ENCODE measurements around the gene MYBPC2. TPM values are rescaled to one million over a fixed set of nuclear protein-coding genes. Genes with fewer than 3 reads are reported as not detected.

The MYBPC2 gene
- total RNA-seq, 2 donors from 2014 or later = 0.14 TPM; not detected in 1

DNA sequence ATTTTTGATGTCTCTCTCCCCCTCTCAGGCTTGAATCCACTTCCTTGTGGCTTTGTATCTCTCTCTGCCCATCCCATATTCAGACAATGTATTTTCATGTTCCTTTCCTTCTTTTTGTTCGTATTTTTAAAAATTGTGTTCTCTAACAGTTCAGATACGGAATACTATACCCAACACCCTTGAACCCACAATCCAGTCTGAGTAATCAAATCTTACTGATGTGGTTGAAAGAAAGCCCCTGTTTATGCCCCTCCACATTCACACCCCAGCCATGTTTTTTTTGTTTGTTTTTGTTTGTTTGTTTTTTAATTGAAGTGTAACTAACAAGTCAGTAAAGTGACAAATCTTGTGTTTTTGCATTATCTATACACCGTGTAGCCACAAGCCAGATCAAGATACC is 12.6 kb upstream of the MYBPC2 start:
- no peak for ATAC-seq (ENCODE audit: insufficient number of reproducible peaks, low FRiP score, low read depth)
- H3K27ac ChIP-seq = no peak overlapping the region
- TF ChIP-seq, protein P1, sequence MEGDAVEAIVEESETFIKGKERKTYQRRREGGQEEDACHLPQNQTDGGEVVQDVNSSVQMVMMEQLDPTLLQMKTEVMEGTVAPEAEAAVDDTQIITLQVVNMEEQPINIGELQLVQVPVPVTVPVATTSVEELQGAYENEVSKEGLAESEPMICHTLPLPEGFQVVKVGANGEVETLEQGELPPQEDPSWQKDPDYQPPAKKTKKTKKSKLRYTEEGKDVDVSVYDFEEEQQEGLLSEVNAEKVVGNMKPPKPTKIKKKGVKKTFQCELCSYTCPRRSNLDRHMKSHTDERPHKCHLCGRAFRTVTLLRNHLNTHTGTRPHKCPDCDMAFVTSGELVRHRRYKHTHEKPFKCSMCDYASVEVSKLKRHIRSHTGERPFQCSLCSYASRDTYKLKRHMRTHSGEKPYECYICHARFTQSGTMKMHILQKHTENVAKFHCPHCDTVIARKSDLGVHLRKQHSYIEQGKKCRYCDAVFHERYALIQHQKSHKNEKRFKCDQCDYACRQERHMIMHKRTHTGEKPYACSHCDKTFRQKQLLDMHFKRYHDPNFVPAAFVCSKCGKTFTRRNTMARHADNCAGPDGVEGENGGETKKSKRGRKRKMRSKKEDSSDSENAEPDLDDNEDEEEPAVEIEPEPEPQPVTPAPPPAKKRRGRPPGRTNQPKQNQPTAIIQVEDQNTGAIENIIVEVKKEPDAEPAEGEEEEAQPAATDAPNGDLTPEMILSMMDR (IDR thresholded peaks at IDR 0.05) = no peak
- H3K36me3 ChIP-seq = no peaks in the 10 kb centered on the region
- no peaks in the 10 kb centered on the region for H3K27me3 ChIP-seq (replicated peaks; ENCODE audit: insufficient read depth)
- DNase-seq (ENCODE audit: low spot score) = no peak
- peaks cover 4 to 8% of the 10 kb centered on the region in 2 donors for H3K4me1 ChIP-seq (ENCODE audit: control insufficient read depth in 1 of 2, low read depth in 2 of 2)
- no peak overlapping the region for H3K4me3 ChIP-seq
- no peaks in the 10 kb centered on the region for H3K9me3 ChIP-seq

DNA sequence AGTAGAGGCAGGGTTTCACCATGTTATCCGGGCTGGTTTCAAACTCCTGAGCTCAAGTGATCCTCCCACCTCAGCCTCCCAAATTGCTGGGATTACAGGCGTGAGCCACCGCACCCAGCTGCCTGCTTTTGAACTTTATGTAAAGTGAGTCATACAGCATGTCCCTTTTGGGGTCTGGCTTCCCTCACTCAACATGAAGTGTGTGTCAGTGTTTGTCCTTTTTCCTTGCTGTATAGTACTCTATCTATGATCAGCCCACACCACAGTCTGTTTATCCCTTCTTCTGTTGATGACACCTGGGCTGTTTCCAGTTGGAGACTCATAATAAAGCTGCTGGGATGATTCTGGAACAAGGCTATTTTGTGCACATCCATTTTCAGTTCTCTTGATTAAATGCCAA is 11.9 kb upstream of the MYBPC2 start:
- H3K27me3 ChIP-seq (replicated peaks; ENCODE audit: insufficient read depth) = no peaks in the 10 kb centered on the region

GRCh38 chr19:50422397-50423278 is 10.1 kb upstream of the MYBPC2 start:
- Histone ChIP-seq H3K4me1 (ENCODE audit: control insufficient read depth in 1 of 2, low read depth in 2 of 2) (peaks cover 4 to 8% of the 10 kb centered on the region in 2 donors), H3K9me3 (no peaks in the 10 kb centered on the region), H3K36me3 (no peaks in the 10 kb centered on the region), H3K27ac (no peak overlapping the region), H3K27me3 (replicated peaks; ENCODE audit: insufficient read depth) (no peaks in the 10 kb centered on the region), H3K4me3 (no peak overlapping the region)
- TF ChIP-seq, protein P1 (IDR thresholded peaks at IDR 0.05) = no peak
- DNase-seq (ENCODE audit: low spot score) (no peak), ATAC-seq (ENCODE audit: insufficient number of reproducible peaks, low FRiP score, low read depth) (no peak)

More for the DNA sequence above, 11.9 kb upstream of the MYBPC2 start:
- Histone ChIP-seq H3K9me3 (no peaks in the 10 kb centered on the region), H3K4me1 (ENCODE audit: control insufficient read depth in 1 of 2, low read depth in 2 of 2) (peaks cover 4 to 8% of the 10 kb centered on the region in 2 donors), H3K36me3 (no peaks in the 10 kb centered on the region), H3K27ac (no peak overlapping the region), H3K4me3 (no peak overlapping the region)
- TF ChIP-seq, protein P1 (IDR thresholded peaks at IDR 0.05) = no peak
- DNase-seq (ENCODE audit: low spot score) = no peak
- no peak for ATAC-seq (ENCODE audit: insufficient number of reproducible peaks, low FRiP score, low read depth)

- no peaks in the 10 kb centered on the region for H3K27me3 ChIP-seq (replicated peaks; ENCODE audit: insufficient read depth)
- H3K27ac ChIP-seq = no peak overlapping the region
- TF ChIP-seq, protein P1 (IDR thresholded peaks at IDR 0.05) = no peak
- no peaks in the 10 kb centered on the region for H3K9me3 ChIP-seq
- no peak for ATAC-seq (ENCODE audit: insufficient number of reproducible peaks, low FRiP score, low read depth)
- peaks cover 4 to 7% of the 10 kb centered on the region in 2 donors for H3K4me1 ChIP-seq (ENCODE audit: control insufficient read depth in 1 of 2, low read depth in 2 of 2)
- no peak overlapping the region for H3K4me3 ChIP-seq
- H3K36me3 ChIP-seq = no peaks in the 10 kb centered on the region
- no peak for DNase-seq (ENCODE audit: low spot score)
These were observed 9.2 kb upstream of the MYBPC2 start for GRCh38 chr19:50423279-50424113.

GRCh38 chr19:50425581-50425980 is 7.1 kb upstream of the MYBPC2 start:
- no peak overlapping the region for H3K4me3 ChIP-seq
- no peaks in the 10 kb centered on the region for H3K27me3 ChIP-seq (replicated peaks; ENCODE audit: insufficient read depth)
- TF ChIP-seq, protein P1 (IDR thresholded peaks at IDR 0.05) = no peak
- H3K9me3 ChIP-seq = no peaks in the 10 kb centered on the region
- no peaks in the 10 kb centered on the region for H3K36me3 ChIP-seq
- DNase-seq (ENCODE audit: low spot score) = no peak
- no peaks in the 10 kb centered on the region for H3K4me1 ChIP-seq (ENCODE audit: control insufficient read depth in 1 of 2, low read depth in 2 of 2)
- ATAC-seq (ENCODE audit: insufficient number of reproducible peaks, low FRiP score, low read depth) = no peak
- H3K27ac ChIP-seq = no peak overlapping the region

All from thoracic aorta (tissue), 2 donors.